Measurements from ENCODE around the gene PPFIBP2. TPM values are rescaled to one million over a fixed set of nuclear protein-coding genes. Genes with fewer than 3 reads are reported as not detected.

Gene PPFIBP2
- polyA plus RNA-seq, 2 of the 4 experiments (the other 2 are of a cell fraction): 13.4 to 32.5 TPM

GRCh38 chr11:7495882-7496551 lies 17.8 kb upstream of the PPFIBP2 start (continued):
- TF ChIP-seq CTCF (IDR thresholded peaks at IDR 0.05) (no peak), BCL3 (IDR thresholded peaks at IDR 0.05) (no peak)

- ATAC-seq: no peak
- Histone ChIP-seq H3K27ac (no peak overlapping the region), H3K4me1 (no peaks in the 10 kb centered on the region), H3K4me3 (no peak overlapping the region), H3K4me2 (no peak overlapping the region), H3K9me3 (no peaks in the 10 kb centered on the region)
- CTCF ChIA-PET: interaction anchor here (0.8 kb wide), 1 partner anchor 168 kb away, joined by 3 read pairs; no protein-coding TSS in a partner anchor
- POLR2A ChIA-PET: no interaction called here
- FAIRE-seq: no peak
- no peak for DNase-seq (ENCODE audit: low read depth in 1 of 2, low spot score in 1 of 2)
- WGBS (ENCODE audit: missing lambda C conversion rate): 54% methylated on average over 4 of the region's 4 CpGs
- TF ChIP-seq TP53 (CRISPR knock-in tag; IDR thresholded peaks at IDR 0.05) (no peak), JUN (IDR thresholded peaks at IDR 0.05) (no peak), CBX2 (IDR thresholded peaks at IDR 0.05; ENCODE audit: borderline replicate concordance, low read depth) (no peak), PBX3 (IDR thresholded peaks at IDR 0.05) (no peak), POLR2A (IDR thresholded peaks at IDR 0.05; ENCODE audit: low read length) (no peak), ZNF302 (CRISPR knock-in tag; IDR thresholded peaks at IDR 0.05) (no peak), RFX5 (IDR thresholded peaks at IDR 0.05) (no peak), E2F6 (IDR thresholded peaks at IDR 0.05; ENCODE audit: borderline replicate concordance, low read depth) (no peak), MAX (IDR thresholded peaks at IDR 0.05) (no peak), EP300 (IDR thresholded peaks at IDR 0.05) (no peak), SMC3 (IDR thresholded peaks at IDR 0.05) (no peak), ZSCAN20 (CRISPR knock-in tag; IDR thresholded peaks at IDR 0.05) (no peak), CHD4 (IDR thresholded peaks at IDR 0.05; ENCODE audit: borderline replicate concordance) (no peak), NR3C1 (IDR thresholded peaks at IDR 0.05) (no peak), POLR2AphosphoS2 (conservative IDR thresholded peaks at IDR 0.05; ENCODE audit: low read length) (no peak), MAFK (IDR thresholded peaks at IDR 0.05; ENCODE audit: partially characterized antibody) (no peak), MYC (IDR thresholded peaks at IDR 0.05; ENCODE audit: borderline replicate concordance, low read length) (no peak)
These were observed 15.6 kb upstream of the PPFIBP2 start for GRCh38 chr11:7498193-7498592.

- H3K27ac ChIP-seq: no peak overlapping the region
- WGBS (ENCODE audit: missing lambda C conversion rate): 96% methylated on average over 1 of the region's 1 CpG
- ATAC-seq (no peak), DNase-seq (ENCODE audit: low read depth in 1 of 2, low spot score in 1 of 2) (no peak), FAIRE-seq (no peak)
- H3K4me1 ChIP-seq: no peaks in the 10 kb centered on the region
- CTCF ChIA-PET: interaction anchor here (0.7 kb wide), 1 partner anchor 189 kb away, joined by 3 read pairs; no protein-coding TSS in a partner anchor
- POLR2A ChIA-PET: no interaction called here
- no peaks in the 10 kb centered on the region for H3K9me3 ChIP-seq
- TF ChIP-seq MAZ (IDR thresholded peaks at IDR 0.05; ENCODE audit: borderline replicate concordance, low read depth, low read length) (no peak), PBX3 (IDR thresholded peaks at IDR 0.05) (no peak), POLR2AphosphoS2 (conservative IDR thresholded peaks at IDR 0.05; ENCODE audit: low read length) (no peak), TFCP2L1 (CRISPR knock-in tag; IDR thresholded peaks at IDR 0.05) (no peak), RAD21 (conservative IDR thresholded peaks at IDR 0.05 in 1 of 2, IDR thresholded peaks at IDR 0.05 in 1 of 2) (no peak), CBX2 (IDR thresholded peaks at IDR 0.05; ENCODE audit: borderline replicate concordance, low read depth) (no peak), CHD4 (IDR thresholded peaks at IDR 0.05; ENCODE audit: borderline replicate concordance) (no peak), RFX5 (IDR thresholded peaks at IDR 0.05) (no peak)
- no peak overlapping the region for H3K4me2 ChIP-seq
- no peak overlapping the region for H3K4me3 ChIP-seq
These were observed 14.7 kb upstream of the PPFIBP2 start for GRCh38 chr11:7499081-7499480.

Data from A549 (cell line).